MM.1S (cell line): ENCODE measurements around the gene MEMO1.

Source experiments
- CTCF ChIP-seq: fragments of 300-600 bp; sonication (generic); IDR thresholded peaks from 2 replicates; pipeline ENCODE4 v1.5.1; 2016; ENCODE audit warnings: antibody characterized with exemption, low read length, mixed read lengths
- EZH2phosphoT487 ChIP-seq: fragments of 300-600 bp; sonication (generic); IDR thresholded peaks from 2 replicates; pipeline ENCODE4 v1.6.1; 2018; ENCODE audit warnings: antibody characterized with exemption, low read length

GRCh38 chr2:31863867-31864266 is 146.9 kb downstream of the MEMO1 start:
- TF ChIP-seq CTCF, result no peak
- no peak for TF ChIP-seq EZH2phosphoT487
